B cell (primary cell): ENCODE measurements around the gene ZBBX. TPM values are rescaled to one million over a fixed set of nuclear protein-coding genes. Genes with fewer than 3 reads are reported as not detected.

Experiments used
- ATAC-seq: fragments of 200-7000 bp; cut with Tn5 transposase; one replicate; pipeline ENCODE4 v1.10.0; 2021; ENCODE audit warnings: low read depth, mild to moderate bottlenecking, moderate number of reproducible peaks, moderate library complexity
- CTCF ChIA-PET: fragments of 350-600 bp; sonication (Branson Sonifier 250); formaldehyde crosslinking; loops from one replicate; lab custom pipeline; 2021; ENCODE audit warnings: antibody characterized with exemption, inconsistent platforms; lab: Charles Lee
- POLR2A ChIA-PET: fragments of 350-600 bp; sonication (Branson Sonifier 250); formaldehyde crosslinking; loops from one replicate; lab custom pipeline; 2021; ENCODE audit warnings: antibody characterized with exemption; lab: Charles Lee
- DNase-seq: peaks from one replicate; pipeline ENCODE4 v3.0.0; 2013
- H2AFZ ChIP-seq: 2 replicates; pipeline ENCODE4 v1.6.1; 2012; ENCODE audit warnings: mild to moderate bottlenecking, low read depth, low read length; ENCODE audit not compliant: insufficient read depth, poor library complexity, severe bottlenecking
- H3K27ac ChIP-seq, 2 donors: 1 replicate in 1 of 2; 2 replicates in 1 of 2; pipeline ENCODE4 v1.5.1; 2012 to 2013; ENCODE audit warnings: low read length in 2 of 2, mild to moderate bottlenecking in 2 of 2, moderate library complexity in 1 of 2
- H3K27me3 ChIP-seq, 4 experiments: fragments of 200-600 bp in 1 of 4; sonication (generic) in 1 of 4; replicated peaks in 1 of 4; 1 replicate in 2 of 4; 2 replicates in 2 of 4; pipeline versions ENCODE4 v1.6.1 to v1.7.0; 2013 to 2016; ENCODE audit warnings: low read length in 3 of 4, mild to moderate bottlenecking in 2 of 4, mixed read lengths in 1 of 4, moderate library complexity in 1 of 4; ENCODE audit not compliant: insufficient read depth in 4 of 4, control insufficient read depth in 3 of 4; ENCODE audit errors: control extremely low read depth in 1 of 4
- H3K36me3 ChIP-seq, 2 experiments: replicated peaks in 1 of 2; 1 replicate in 1 of 2; 2 replicates in 1 of 2; pipeline versions ENCODE4 v1.6.1 to v1.7.1; 2013; ENCODE audit warnings: low read length in 1 of 2; ENCODE audit not compliant: insufficient read depth in 2 of 2, control insufficient read depth in 1 of 2; ENCODE audit errors: control extremely low read depth in 1 of 2, extremely low read depth in 1 of 2
- H3K4me1 ChIP-seq, 2 donors: fragments of 200-600 bp in 1 of 2; sonication (generic) in 1 of 2; 1 replicate in 1 of 2; 2 replicates in 1 of 2; pipeline versions ENCODE4 v1.5.1 to v1.6.1; 2013 to 2017; ENCODE audit warnings: low read length in 2 of 2; ENCODE audit not compliant: control insufficient read depth in 2 of 2, insufficient read depth in 2 of 2
- H3K4me2 ChIP-seq: replicated peaks from 2 replicates; pipeline ENCODE3; 2012; ENCODE audit warnings: mild to moderate bottlenecking, low read depth, low read length; ENCODE audit not compliant: poor library complexity, severe bottlenecking
- H3K4me3 ChIP-seq, 5 experiments: fragments of 200-600 bp in 1 of 5; sonication (generic) in 1 of 5; 1 replicate in 3 of 5; 2 replicates in 2 of 5; pipeline versions ENCODE4 v1.5.1 to v1.7.0; 2011 to 2016; ENCODE audit warnings: low read length in 4 of 5, mild to moderate bottlenecking in 4 of 5, low read depth in 2 of 5, control low read depth in 1 of 5, moderate library complexity in 1 of 5; ENCODE audit not compliant: insufficient read depth in 1 of 5; ENCODE audit errors: control extremely low read depth in 1 of 5, extremely low read depth in 1 of 5
- H3K79me2 ChIP-seq: fragments of 200-600 bp; sonication (generic); one replicate; pipeline ENCODE4 v1.6.0; 2016; ENCODE audit warnings: low read length; ENCODE audit not compliant: control insufficient read depth, insufficient read depth
- H3K9ac ChIP-seq: fragments of 200-600 bp; sonication (generic); 2 replicates; pipeline ENCODE4 v1.6.1; 2017; ENCODE audit warnings: mild to moderate bottlenecking, low read length, moderate library complexity
- H3K9me3 ChIP-seq, 3 donors: one replicate each; pipeline versions ENCODE4 v1.6.1 to v1.7.1; 2013; ENCODE audit warnings: low read length in 2 of 3; ENCODE audit not compliant: control insufficient read depth in 2 of 3, insufficient read depth in 1 of 3; ENCODE audit errors: control extremely low read depth in 1 of 3
- H4K20me1 ChIP-seq: 2 replicates; pipeline ENCODE4 v1.6.0; 2012; ENCODE audit warnings: mild to moderate bottlenecking, low read length; ENCODE audit not compliant: insufficient read depth, control insufficient read depth, poor library complexity, severe bottlenecking
- H3K27ac Mint-ChIP-seq: one replicate; pipeline ENCODE4 v1.8.0; 2021; ENCODE audit warnings: mixed read lengths
- H3K27me3 Mint-ChIP-seq: one replicate; pipeline ENCODE4 v1.8.0; 2021; ENCODE audit warnings: mixed read lengths
- H3K4me1 Mint-ChIP-seq: one replicate; pipeline ENCODE4 v1.8.0; 2021; ENCODE audit warnings: mixed read lengths
- H3K4me3 Mint-ChIP-seq: one replicate; pipeline ENCODE4 v1.8.0; 2021; ENCODE audit warnings: mixed read lengths
- H3K9me3 Mint-ChIP-seq: one replicate; pipeline ENCODE4 v1.8.0; 2022; ENCODE audit warnings: mixed read lengths; ENCODE audit not compliant: insufficient read depth
- EZH2 ChIP-seq: IDR thresholded peaks from 2 replicates; pipeline ENCODE4 v1.6.1; 2012; ENCODE audit warnings: borderline replicate concordance, low read depth, mild to moderate bottlenecking, moderate library complexity, low read length; ENCODE audit not compliant: insufficient read depth, poor library complexity, severe bottlenecking
- WGBS: methylation state at CpG from one replicate; pipeline ENCODE4 v1.1.5; 2013; ENCODE audit warnings: missing lambda C conversion rate; ENCODE audit not compliant: insufficient coverage; 5-methylcytosine and 5-hydroxymethylcytosine counted together
- intact Hi-C: fragments of 100-400 bp; cut with micrococcal nuclease; formaldehyde crosslinking; loops from one replicate; pipeline ENCODE4 v1.10.0; 2022
- polyA plus RNA-seq: library from polyadenylated mRNA; depleted of rRNA; stranded (reverse); fragments of >200 nt; gene quantifications from 2 replicates; pipeline ENCODE4 v1.2.3, GENCODE V29; 2012
- total RNA-seq, 2 donors: library from RNA; stranded (reverse); fragments of 120-200 nt in 1 of 2; gene quantifications; 1 replicate in 1 of 2; 2 replicates in 1 of 2; pipeline versions ENCODE4 v1.2.3 to v1.2.4, GENCODE V29; 2013 to 2022
- TF ChIP-seq, protein P1 (sequence below): fragments of 200-600 bp; IDR thresholded peaks from one replicate; pipeline ENCODE4 v1.8.0; 2022; ENCODE audit warnings: antibody characterized with exemption, mild to moderate bottlenecking

Gene ZBBX
- total and polyA plus RNA-seq, 2 donors (not counting 1 experiment from before 2014, with no cell fraction given): not detected

DNA sequence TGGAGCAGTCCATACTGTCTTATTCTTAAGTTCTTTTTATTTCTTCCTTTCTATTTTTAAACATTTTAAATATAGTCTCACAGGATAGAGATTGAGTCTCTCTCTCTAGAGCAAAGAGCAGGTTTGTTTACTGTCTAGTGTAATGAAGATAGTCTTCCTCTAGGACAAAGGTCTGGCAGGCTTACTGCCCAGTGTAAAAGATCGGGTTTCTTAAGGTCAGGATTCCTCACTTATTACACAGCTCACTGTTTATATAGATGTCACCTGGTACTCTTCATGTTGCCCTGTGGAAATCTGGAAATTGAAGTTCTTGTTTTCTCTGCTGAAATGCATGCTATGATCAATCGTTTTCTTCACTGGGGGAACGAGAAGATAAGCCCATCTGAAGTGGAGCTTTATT, 76.0 kb downstream of the ZBBX start:
- H3K4me3 ChIP-seq: no peak overlapping the region
- Mint-ChIP-seq H3K27ac (no peak overlapping the region), H3K27me3 (no peaks in the 10 kb centered on the region), H3K4me3 (no peak overlapping the region), H3K4me1 (no peaks in the 10 kb centered on the region), H3K9me3 (no peaks in the 10 kb centered on the region)
- ChIA-PET CTCF (no interaction called here), POLR2A (no interaction called here)
- ATAC-seq (no peak), DNase-seq (no peak)
- no peaks in the 10 kb centered on the region for H3K4me1 ChIP-seq
- no peaks in the 10 kb centered on the region for H4K20me1 ChIP-seq
- no peak overlapping the region for H3K9ac ChIP-seq
- no peaks in the 10 kb centered on the region for H3K36me3 ChIP-seq
- 100% methylated on average over 2 of the region's 3 CpGs for WGBS
- intact Hi-C loops: no loop called here
- TF ChIP-seq EZH2: no peak
- TF ChIP-seq, protein P1, sequence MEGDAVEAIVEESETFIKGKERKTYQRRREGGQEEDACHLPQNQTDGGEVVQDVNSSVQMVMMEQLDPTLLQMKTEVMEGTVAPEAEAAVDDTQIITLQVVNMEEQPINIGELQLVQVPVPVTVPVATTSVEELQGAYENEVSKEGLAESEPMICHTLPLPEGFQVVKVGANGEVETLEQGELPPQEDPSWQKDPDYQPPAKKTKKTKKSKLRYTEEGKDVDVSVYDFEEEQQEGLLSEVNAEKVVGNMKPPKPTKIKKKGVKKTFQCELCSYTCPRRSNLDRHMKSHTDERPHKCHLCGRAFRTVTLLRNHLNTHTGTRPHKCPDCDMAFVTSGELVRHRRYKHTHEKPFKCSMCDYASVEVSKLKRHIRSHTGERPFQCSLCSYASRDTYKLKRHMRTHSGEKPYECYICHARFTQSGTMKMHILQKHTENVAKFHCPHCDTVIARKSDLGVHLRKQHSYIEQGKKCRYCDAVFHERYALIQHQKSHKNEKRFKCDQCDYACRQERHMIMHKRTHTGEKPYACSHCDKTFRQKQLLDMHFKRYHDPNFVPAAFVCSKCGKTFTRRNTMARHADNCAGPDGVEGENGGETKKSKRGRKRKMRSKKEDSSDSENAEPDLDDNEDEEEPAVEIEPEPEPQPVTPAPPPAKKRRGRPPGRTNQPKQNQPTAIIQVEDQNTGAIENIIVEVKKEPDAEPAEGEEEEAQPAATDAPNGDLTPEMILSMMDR: no peak
- no peak overlapping the region for H3K27ac ChIP-seq
- no peak overlapping the region for H3K4me2 ChIP-seq
- H3K27me3 ChIP-seq: no peaks in the 10 kb centered on the region
- H3K9me3 ChIP-seq: no peaks in the 10 kb centered on the region
- no peak overlapping the region for H2AFZ ChIP-seq
- H3K79me2 ChIP-seq: no peaks in the 10 kb centered on the region

DNA sequence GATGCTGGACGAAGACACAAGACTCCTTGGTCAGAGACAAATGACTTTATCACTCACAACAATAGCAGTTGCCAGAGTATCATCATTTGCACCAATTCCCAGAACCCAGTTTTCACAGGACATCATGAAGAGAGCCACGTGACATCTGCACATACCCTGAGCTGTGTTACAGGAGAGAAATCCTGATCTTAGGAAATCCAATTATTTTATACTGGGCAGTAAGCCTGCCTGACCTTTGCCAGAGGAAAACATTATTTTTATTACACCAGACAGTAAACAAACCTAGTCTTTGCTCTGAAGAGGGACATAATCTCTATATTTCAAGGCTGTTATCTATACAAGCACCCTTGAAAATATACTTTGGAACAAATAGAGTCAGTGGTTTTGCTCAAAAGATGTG, 77.4 kb downstream of the ZBBX start:
- H2AFZ ChIP-seq: no peak overlapping the region
- H3K4me3 ChIP-seq: no peak overlapping the region
- H3K27ac ChIP-seq: no peak overlapping the region
- Mint-ChIP-seq H3K4me3 (no peak overlapping the region), H3K4me1 (no peaks in the 10 kb centered on the region), H3K27me3 (no peaks in the 10 kb centered on the region), H3K27ac (no peak overlapping the region), H3K9me3 (no peaks in the 10 kb centered on the region)
- CTCF ChIA-PET: no interaction called here
- no peaks in the 10 kb centered on the region for H3K27me3 ChIP-seq
- no peak for DNase-seq
- intact Hi-C loops: no loop called here
- H3K9me3 ChIP-seq: no peaks in the 10 kb centered on the region
- TF ChIP-seq EZH2: no peak
- TF ChIP-seq, protein P1: no peak
- no peaks in the 10 kb centered on the region for H3K79me2 ChIP-seq
- no peaks in the 10 kb centered on the region for H3K4me1 ChIP-seq
- H4K20me1 ChIP-seq: no peaks in the 10 kb centered on the region
- 80% methylated on average over 1 of the region's 2 CpGs for WGBS
- H3K4me2 ChIP-seq: no peak overlapping the region
- H3K9ac ChIP-seq: no peak overlapping the region
- ATAC-seq: no peak
- POLR2A ChIA-PET: no interaction called here
- no peaks in the 10 kb centered on the region for H3K36me3 ChIP-seq
